Neural progenitor cell (in vitro differentiated cells): ENCODE data around the gene SHKBP1. TPM values are rescaled to one million over a fixed set of nuclear protein-coding genes. Genes with fewer than 3 reads are reported as not detected.

ENCODE experiments used
- DNase-seq: peaks from one replicate; pipeline ENCODE4 v3.0.0-alpha.2; 2016; ENCODE audit warnings: low spot score
- H2AFZ ChIP-seq: fragments of 200-600 bp; sonication (generic); replicated peaks from 2 replicates; pipeline ENCODE4 v1.6.1; 2016; ENCODE audit warnings: antibody characterized with exemption
- H3F3A ChIP-seq: fragments of 200-600 bp; sonication (generic); 2 replicates; pipeline ENCODE4 v1.6.1; 2016; ENCODE audit warnings: antibody characterized with exemption, low read depth
- H3K27ac ChIP-seq: fragments of 200-600 bp; sonication (generic); 2 replicates; pipeline ENCODE4 v1.5.1; 2016; ENCODE audit warnings: mild to moderate bottlenecking
- H3K27me3 ChIP-seq: fragments of 200-600 bp; sonication (generic); 2 replicates; pipeline ENCODE4 v1.6.1; 2016; ENCODE audit warnings: mild to moderate bottlenecking, moderate library complexity
- H3K36me3 ChIP-seq: fragments of 200-600 bp; sonication (generic); 2 replicates; pipeline ENCODE4 v1.5.1; 2016
- H3K4me1 ChIP-seq: fragments of 200-600 bp; sonication (generic); 2 replicates; pipeline ENCODE4 v1.6.1; 2016; ENCODE audit warnings: mixed run types
- H3K4me2 ChIP-seq: fragments of 200-600 bp; sonication (generic); 2 replicates; pipeline ENCODE4 v1.6.1; 2016
- H3K4me3 ChIP-seq: fragments of 200-600 bp; sonication (generic); 2 replicates; pipeline ENCODE4 v1.5.1; 2016
- H3K79me2 ChIP-seq: fragments of 200-600 bp; sonication (generic); 2 replicates; pipeline ENCODE4 v1.6.1; 2016; ENCODE audit warnings: low read depth
- H3K9ac ChIP-seq: fragments of 200-600 bp; sonication (generic); 2 replicates; pipeline ENCODE4 v1.6.1; 2016
- H3K9me3 ChIP-seq: fragments of 200-600 bp; sonication (generic); 2 replicates; pipeline ENCODE4 v1.5.1; 2016; ENCODE audit warnings: low read depth
- H4K20me1 ChIP-seq: fragments of 200-600 bp; sonication (generic); 2 replicates; pipeline ENCODE4 v1.6.1; 2016; ENCODE audit warnings: low read depth
- H3K27ac Mint-ChIP-seq: 3 replicates; pipeline ENCODE4 v1.8.0; 2021; ENCODE audit warnings: mixed read lengths
- H3K27me3 Mint-ChIP-seq: 2 replicates; pipeline ENCODE4 v1.8.0; 2022; ENCODE audit warnings: low read depth, mild to moderate bottlenecking, inconsistent platforms, moderate library complexity, mixed read lengths; ENCODE audit not compliant: insufficient read depth
- H3K36me3 Mint-ChIP-seq: 3 replicates; pipeline ENCODE4 v1.8.0; 2021; ENCODE audit warnings: mixed read lengths
- H3K4me1 Mint-ChIP-seq: 3 replicates; pipeline ENCODE4 v1.8.0; 2021; ENCODE audit warnings: mixed read lengths
- H3K4me3 Mint-ChIP-seq: 3 replicates; pipeline ENCODE4 v1.8.0; 2021; ENCODE audit warnings: mild to moderate bottlenecking, moderate library complexity, mixed read lengths
- H3K9me3 Mint-ChIP-seq: 3 replicates; pipeline ENCODE4 v1.8.0; 2020; ENCODE audit warnings: mixed read lengths
- EZH2 ChIP-seq: fragments of 200-600 bp; sonication (generic); IDR thresholded peaks from 2 replicates; pipeline ENCODE4 v1.6.1; 2017; ENCODE audit warnings: antibody characterized with exemption, mild to moderate bottlenecking, moderate library complexity
- EZH2phosphoT487 ChIP-seq: fragments of 200-600 bp; sonication (generic); IDR thresholded peaks from 2 replicates; pipeline ENCODE4 v1.6.1; 2017; ENCODE audit warnings: antibody characterized with exemption
- total RNA-seq: library from RNA; depleted of rRNA; stranded (reverse); fragments of >200 nt; gene quantifications from 2 replicates; pipeline ENCODE4 v1.2.3, GENCODE V29; 2015; ENCODE audit warnings: low replicate concordance
- TF ChIP-seq, protein P1 (sequence below): fragments of 200-600 bp; sonication (generic); IDR thresholded peaks from 2 replicates; pipeline ENCODE4 v1.5.1; 2017; ENCODE audit warnings: antibody characterized with exemption, mild to moderate bottlenecking

SHKBP1 gene
- total RNA-seq, 1 donor from 2014 or later, result 20.6 TPM

DNA sequence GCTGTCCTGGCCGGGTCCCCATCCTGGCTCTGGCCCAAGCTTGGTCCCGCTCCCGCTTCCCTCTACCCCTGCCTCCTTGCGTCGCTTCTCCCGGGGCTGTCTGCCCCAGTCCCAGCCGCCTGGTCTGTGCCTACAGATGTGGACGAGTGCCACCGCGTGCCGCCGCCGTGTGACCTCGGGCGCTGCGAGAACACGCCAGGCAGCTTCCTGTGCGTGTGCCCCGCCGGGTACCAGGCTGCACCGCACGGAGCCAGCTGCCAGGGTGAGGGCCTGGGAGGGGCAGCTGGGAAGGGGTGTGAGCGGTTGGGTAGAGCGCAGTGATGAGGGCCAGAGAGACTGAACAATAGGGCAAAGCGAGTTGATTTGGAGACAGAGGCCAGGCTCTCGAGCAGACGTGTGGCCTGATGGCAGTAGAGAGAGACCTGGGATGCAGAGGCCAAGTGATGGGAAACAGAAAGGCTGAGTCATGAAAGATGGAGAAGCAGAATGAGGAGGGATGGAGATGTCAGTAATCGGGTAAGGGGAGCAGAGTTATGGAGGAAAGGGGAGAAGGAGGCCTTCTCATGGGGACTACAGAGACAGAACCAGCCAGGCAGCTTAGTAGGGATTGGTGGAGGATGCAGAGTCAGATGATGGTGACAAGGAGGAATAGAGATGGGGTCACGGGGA is 33.9 kb downstream of the SHKBP1 start:
- H3K9me3 ChIP-seq, result no peaks in the 10 kb centered on the region
- H4K20me1 ChIP-seq, result peaks cover 36% of the 10 kb centered on the region
- peaks cover 75% of the 10 kb centered on the region for H3K27me3 ChIP-seq
- no peaks in the 10 kb centered on the region for H3K79me2 ChIP-seq
- peaks cover 33% of the 10 kb centered on the region for H3K36me3 Mint-ChIP-seq
- peaks cover 41% of the 10 kb centered on the region for H3F3A ChIP-seq
- peaks cover 43% of the 10 kb centered on the region for H3K27me3 Mint-ChIP-seq
- H3K4me3 ChIP-seq, result peak overlapping the region; percentile 52
- no peak overlapping the region for H3K27ac ChIP-seq
- H3K4me3 Mint-ChIP-seq, result peak overlapping the region; percentile 51
- peaks cover 5% of the 10 kb centered on the region for H3K9me3 Mint-ChIP-seq
- H3K4me1 Mint-ChIP-seq, result peaks cover 39% of the 10 kb centered on the region
- DNase-seq, result peak; percentile 43
- H3K4me1 ChIP-seq, result peaks cover 18% of the 10 kb centered on the region
- no peak overlapping the region for H2AFZ ChIP-seq
- peak overlapping the region; percentile 85 for H3K4me2 ChIP-seq
- TF ChIP-seq EZH2phosphoT487 (no peak), EZH2 (no peak)
- TF ChIP-seq, protein P1, sequence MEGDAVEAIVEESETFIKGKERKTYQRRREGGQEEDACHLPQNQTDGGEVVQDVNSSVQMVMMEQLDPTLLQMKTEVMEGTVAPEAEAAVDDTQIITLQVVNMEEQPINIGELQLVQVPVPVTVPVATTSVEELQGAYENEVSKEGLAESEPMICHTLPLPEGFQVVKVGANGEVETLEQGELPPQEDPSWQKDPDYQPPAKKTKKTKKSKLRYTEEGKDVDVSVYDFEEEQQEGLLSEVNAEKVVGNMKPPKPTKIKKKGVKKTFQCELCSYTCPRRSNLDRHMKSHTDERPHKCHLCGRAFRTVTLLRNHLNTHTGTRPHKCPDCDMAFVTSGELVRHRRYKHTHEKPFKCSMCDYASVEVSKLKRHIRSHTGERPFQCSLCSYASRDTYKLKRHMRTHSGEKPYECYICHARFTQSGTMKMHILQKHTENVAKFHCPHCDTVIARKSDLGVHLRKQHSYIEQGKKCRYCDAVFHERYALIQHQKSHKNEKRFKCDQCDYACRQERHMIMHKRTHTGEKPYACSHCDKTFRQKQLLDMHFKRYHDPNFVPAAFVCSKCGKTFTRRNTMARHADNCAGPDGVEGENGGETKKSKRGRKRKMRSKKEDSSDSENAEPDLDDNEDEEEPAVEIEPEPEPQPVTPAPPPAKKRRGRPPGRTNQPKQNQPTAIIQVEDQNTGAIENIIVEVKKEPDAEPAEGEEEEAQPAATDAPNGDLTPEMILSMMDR, result no peak
- H3K27ac Mint-ChIP-seq, result no peak overlapping the region
- H3K36me3 ChIP-seq, result peaks cover 3% of the 10 kb centered on the region
- H3K9ac ChIP-seq, result no peak overlapping the region

DNA sequence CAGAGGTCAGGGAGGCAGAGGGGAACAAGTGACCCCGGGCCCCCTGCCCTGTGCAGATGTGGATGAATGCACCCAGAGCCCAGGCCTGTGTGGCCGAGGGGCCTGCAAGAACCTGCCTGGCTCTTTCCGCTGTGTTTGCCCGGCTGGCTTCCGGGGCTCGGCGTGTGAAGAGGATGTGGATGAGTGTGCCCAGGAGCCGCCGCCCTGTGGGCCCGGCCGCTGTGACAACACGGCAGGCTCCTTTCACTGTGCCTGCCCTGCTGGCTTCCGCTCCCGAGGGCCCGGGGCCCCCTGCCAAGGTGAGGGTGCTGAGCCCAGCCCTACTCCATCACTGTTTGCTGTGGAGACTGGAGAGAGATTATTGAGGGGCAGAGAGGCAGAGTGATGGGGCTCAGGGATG is 34.4 kb downstream of the SHKBP1 start:
- DNase-seq, result no peak

DNA sequence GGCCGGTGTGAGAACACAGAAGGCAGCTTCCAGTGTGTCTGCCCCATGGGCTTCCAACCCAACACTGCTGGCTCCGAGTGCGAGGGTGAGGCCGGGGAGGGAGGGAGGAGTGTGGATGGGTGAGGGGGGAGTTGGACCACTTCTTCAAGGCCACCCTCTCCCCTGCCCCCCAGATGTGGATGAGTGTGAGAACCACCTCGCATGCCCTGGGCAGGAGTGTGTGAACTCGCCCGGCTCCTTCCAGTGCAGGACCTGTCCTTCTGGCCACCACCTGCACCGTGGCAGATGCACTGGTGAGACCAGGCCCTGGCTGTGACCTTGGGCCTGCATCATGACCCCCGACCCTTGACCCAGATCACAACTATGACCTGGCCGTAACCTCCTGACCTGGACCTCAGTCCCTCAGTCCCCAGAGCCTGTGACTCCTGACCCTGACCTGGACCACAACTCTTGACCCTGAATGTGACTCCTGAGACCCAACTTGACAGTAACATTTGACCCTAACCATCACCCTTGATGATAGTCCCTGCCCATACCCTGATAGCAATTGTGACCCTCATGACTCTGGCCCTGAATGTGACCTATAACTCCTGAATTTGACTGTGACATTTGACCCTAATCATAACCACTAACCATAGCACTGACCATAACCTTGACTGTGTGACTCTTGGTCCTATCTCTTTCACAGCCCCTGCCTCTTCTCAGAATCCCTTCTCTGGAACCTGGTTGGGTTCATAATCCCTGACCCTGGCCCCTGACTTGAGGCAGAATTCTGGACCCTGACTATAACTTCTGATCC is 35.4 kb downstream of the SHKBP1 start:
- Mint-ChIP-seq H3K4me1 (peaks cover 30% of the 10 kb centered on the region), H3K27ac (no peak overlapping the region), H3K36me3 (peaks cover 30% of the 10 kb centered on the region), H3K9me3 (peaks cover 5% of the 10 kb centered on the region), H3K4me3 (no peak overlapping the region), H3K27me3 (peaks cover 37% of the 10 kb centered on the region)
- Histone ChIP-seq H3K79me2 (no peaks in the 10 kb centered on the region), H3K4me1 (peaks cover 10% of the 10 kb centered on the region), H3K27ac (no peak overlapping the region), H3K4me2 (no peak overlapping the region), H3K4me3 (no peak overlapping the region), H3K9ac (no peak overlapping the region), H3K36me3 (peaks cover 5% of the 10 kb centered on the region), H2AFZ (no peak overlapping the region), H4K20me1 (peaks cover 21% of the 10 kb centered on the region), H3F3A (peaks cover 35% of the 10 kb centered on the region), H3K9me3 (no peaks in the 10 kb centered on the region), H3K27me3 (peaks cover 60% of the 10 kb centered on the region)
- TF ChIP-seq, protein P1, result no peak
- TF ChIP-seq EZH2phosphoT487 (no peak), EZH2 (no peak)
- DNase-seq, result no peak

More for the DNA sequence above, 34.4 kb downstream of the SHKBP1 start:
- peaks cover 12% of the 10 kb centered on the region for H3K4me1 ChIP-seq
- no peak overlapping the region for H2AFZ ChIP-seq
- peaks cover 35% of the 10 kb centered on the region for H3F3A ChIP-seq
- no peak overlapping the region for H3K4me3 ChIP-seq
- no peak overlapping the region for H3K4me2 ChIP-seq
- Mint-ChIP-seq H3K36me3 (peaks cover 33% of the 10 kb centered on the region), H3K4me3 (no peak overlapping the region), H3K27ac (no peak overlapping the region), H3K27me3 (peaks cover 40% of the 10 kb centered on the region), H3K9me3 (peaks cover 5% of the 10 kb centered on the region), H3K4me1 (peaks cover 33% of the 10 kb centered on the region)
- peaks cover 30% of the 10 kb centered on the region for H4K20me1 ChIP-seq
- no peak overlapping the region for H3K9ac ChIP-seq
- no peaks in the 10 kb centered on the region for H3K79me2 ChIP-seq
- TF ChIP-seq, protein P1, result no peak
- TF ChIP-seq EZH2, result no peak
- TF ChIP-seq EZH2phosphoT487, result no peak
- H3K9me3 ChIP-seq, result no peaks in the 10 kb centered on the region
- peaks cover 5% of the 10 kb centered on the region for H3K36me3 ChIP-seq
- H3K27me3 ChIP-seq, result peaks cover 70% of the 10 kb centered on the region
- no peak overlapping the region for H3K27ac ChIP-seq
